Activated CD4-positive, alpha-beta T cell treated with anti-CD3 and anti-CD28 coated beads for 48 hours (primary cell): ENCODE results near the gene FAM184A.
"Not testable (repeated sequence)": the region's sequence is repeated elsewhere in the genome, so short reads cannot be mapped to it uniquely, and the experiment has no call there.

Experiments used
- DNase-seq: peaks from one replicate; pipeline ENCODE4 v3.0.0-alpha.2; 2020

Gene FAM184A

DNA sequence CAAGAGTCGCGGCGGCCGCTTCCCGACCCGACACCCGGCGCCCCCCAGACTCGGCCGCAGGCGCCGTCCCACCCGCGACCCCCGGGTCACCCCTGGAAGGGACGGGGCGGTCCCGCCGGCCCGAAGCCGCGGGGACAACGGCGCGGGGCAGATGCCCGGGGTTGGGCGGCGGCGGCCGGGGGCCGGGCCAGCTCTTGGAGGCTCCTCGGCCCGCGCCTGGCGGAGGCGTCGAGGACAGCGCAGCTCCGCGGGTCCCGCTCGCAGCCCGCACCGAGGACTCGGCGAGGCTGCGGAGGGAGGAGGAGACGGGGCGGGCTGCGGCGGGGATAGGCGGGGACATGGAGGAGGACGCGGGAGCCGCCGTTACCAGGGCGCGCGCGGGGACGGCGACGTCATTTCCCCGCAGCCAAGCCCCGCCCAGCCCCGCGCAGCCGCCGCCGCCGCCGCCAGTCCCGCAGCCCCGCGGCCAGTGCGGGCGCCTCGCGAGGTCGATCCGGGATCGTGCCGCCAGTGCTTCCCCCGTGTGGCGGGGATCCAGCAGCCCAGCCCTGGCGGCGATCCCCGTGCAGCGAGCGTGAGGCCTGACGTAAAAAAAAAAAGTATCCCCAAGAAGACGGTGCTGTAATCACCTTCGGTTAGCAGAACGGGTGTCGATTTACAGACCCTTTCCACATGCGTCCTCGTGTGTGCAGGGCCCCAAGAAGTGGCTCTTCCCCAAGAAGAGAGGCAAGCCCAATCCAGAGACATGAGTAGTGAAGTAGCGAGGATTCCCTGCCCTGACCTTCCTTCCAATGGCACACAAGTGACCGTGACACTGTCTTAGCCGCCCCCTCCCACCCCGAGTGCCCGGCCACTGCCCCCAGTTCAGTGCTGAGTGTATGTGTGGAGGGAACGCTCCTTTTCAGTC lies at the start of gene FAM184A:
Gene FAM184A, minus strand, starts transcription at position 289 of the 907 bp plus-strand sequence. CDS start 365 bp downstream, outside the sequence.
- DNase-seq, result peak; percentile 75

DNA sequence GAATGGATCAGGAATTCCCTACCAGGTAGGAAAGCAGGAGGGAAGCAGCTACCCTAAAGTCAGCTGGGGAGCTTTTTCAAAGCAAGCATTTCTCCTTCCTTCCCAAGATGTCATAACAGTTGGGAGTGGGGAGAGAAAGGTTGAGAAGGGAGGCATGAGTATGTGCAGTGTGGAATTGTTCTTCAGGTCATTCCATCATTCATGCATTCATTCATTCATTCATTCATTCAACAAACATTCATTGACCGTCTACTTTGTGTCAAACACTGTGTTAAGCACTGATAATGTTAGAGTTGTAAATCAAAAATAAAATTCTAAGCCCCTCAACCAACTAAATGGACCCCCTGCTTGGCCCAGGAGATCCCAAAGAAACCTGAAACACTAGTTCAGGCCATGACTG lies 49.2 kb upstream of the FAM184A start:
- no peak for DNase-seq

GRCh38 chr6:119126826-119127225 lies 48.4 kb upstream of the FAM184A start:
- no peak for DNase-seq

DNA sequence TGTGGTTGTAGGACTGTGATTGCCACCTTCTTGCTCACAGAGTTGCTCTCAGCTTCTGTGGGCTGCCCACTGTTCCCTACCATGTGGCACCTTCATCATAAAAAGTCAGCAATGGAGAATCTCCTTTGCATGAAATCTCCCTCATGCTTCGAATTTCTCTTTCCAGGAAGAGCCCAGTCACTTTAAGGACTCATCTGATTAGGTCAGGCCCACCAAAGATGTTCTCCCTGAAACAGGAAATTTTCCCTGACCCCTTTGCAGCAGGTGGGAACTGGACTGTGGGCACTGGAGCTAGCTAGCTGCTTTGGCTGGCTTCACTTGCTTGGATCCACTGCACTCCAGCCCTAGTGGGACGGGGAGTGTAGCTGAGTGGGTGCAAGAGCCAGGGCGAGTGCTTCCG lies 47.7 kb upstream of the FAM184A start:
- DNase-seq, result no peak

- no peak for DNase-seq
Measured at GRCh38 chr6:119125576-119125975, 47.1 kb upstream of the FAM184A start.

GRCh38 chr6:119124079-119124824 lies 45.8 kb upstream of the FAM184A start:
- no peak for DNase-seq

DNA sequence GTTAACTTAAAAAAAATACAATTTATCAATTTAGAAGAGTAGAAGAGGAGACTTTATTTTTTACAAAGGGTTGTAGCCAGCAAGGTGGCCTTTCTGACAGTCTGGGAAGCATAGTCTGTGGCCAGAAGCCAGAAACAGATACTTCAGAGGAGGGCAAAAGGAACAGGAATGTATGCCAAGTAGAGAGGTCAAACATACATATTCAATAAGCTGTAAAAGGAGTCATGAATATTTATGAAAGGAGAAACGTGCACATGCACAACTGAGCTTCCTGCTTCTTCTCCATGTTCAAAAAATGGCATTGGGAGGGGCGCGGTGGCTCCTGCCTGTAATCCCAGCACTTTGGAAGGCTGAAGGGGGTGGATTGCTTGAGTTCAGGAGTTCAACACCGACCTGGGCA lies 43.9 kb upstream of the FAM184A start:
- DNase-seq, result no peak

DNA sequence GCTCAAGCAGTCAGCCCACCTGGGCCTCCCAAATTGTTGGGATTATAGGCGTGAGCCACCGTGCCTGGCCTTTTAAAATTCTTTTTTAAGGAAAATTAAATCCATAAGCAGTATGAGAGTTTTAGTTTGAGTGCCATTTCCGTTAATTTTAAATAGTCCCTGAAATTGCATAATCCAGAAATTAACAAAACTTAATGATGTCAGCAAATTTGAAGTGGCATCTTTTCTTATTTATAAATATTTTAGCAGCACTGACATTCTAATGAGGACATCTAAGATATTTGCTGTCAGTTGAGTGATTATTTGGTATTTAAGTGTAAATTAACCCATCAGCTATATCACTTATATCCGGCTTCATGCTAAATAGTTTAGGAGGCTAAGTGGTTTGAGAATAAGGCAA lies 42.9 kb upstream of the FAM184A start:
- DNase-seq, result no peak

DNA sequence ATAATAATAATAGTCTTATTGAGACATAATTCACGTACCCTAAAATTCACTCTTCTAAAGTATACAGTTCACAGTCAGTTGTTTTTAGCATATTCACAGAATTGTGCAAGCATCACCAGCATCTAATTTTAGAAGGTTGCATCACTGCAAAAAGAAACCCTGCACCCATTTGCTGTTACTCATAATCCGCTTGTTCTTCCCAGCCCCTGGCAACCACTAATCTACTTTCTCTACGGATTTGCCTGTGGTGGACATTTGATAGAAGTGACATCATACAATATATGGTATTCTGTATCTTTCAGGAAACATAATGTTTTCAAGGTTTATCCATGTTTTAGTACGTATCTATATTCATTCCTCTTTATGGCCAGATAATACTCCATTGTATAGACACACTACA lies 41.5 kb upstream of the FAM184A start:
- DNase-seq, result no peak

GRCh38 chr6:119119062-119119461 lies 40.6 kb upstream of the FAM184A start:
- not testable (repeated sequence) for DNase-seq

DNA sequence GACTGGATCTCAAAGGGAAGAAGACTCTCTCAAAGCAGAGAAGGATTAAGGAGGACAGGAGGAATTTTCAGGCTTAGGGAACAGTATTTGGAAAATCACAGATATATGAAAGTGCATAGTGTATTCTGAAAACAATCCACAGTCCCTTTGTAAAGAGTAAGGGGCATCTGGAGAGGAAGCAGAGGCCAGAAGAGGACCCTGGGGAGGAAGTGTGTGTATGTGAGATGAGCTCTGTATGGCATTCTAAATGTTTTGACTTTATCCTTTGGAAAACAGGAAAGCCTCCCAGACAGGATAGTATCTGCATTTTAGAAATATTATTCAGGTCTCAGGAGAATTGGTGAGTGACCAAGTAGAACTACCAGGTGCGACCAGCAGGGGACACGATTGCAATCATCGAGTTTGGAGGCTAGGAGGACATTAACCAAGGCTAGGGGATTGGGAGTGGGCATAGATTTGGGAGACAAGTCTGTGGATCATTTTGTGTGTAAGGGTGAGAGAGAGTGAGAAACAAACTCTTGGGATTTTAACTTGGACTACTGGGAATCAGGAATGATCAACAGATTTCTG lies 38.3 kb upstream of the FAM184A start:
- DNase-seq, result peak; percentile 44

DNA sequence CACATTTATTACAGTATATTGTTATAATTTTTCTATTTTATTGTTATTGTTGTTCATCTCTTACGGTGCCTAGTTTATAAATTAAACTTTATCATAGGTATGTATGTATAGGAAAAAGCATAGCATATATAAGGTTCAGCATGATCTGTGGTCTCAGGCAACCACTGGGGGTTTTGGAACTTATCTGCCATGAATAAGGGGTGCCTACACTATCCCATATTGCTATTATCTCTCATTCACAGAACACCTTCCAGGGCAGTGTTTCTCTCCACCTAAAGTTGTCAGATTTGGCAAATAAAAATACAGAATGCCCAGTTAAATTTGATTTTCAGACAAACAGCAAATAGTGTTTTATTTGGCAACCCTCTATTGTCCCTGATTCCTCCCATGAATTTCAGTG lies 35.5 kb upstream of the FAM184A start:
- no peak for DNase-seq

- DNase-seq, result no peak
Measured at GRCh38 chr6:119112812-119113530, 34.5 kb upstream of the FAM184A start.

- peak; percentile 44 for DNase-seq
Measured at GRCh38 chr6:119110601-119111548, 32.4 kb upstream of the FAM184A start.

GRCh38 chr6:119109654-119110325 lies 31.3 kb upstream of the FAM184A start:
- no peak for DNase-seq

DNA sequence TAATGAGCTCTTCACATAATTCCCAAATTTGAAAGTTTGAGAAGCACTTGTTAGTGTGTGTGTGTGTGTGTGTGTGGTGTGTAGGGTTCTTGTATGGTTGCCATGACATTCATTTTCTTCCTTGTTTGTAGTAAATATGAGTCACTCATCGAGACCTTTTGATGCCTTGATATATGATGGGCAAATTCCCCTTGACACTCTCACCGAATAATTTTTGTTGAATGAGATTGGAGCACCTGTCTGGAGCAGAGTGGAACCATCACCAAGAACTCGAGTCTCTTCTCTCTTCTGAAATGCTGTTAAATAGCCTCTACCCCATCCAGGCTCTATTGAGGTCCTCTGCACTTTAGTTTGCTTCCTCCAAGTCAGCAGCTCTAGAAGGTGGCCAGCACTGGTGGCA lies 29.6 kb upstream of the FAM184A start:
- no peak for DNase-seq

- peak; percentile 37 for DNase-seq
Measured at GRCh38 chr6:119105282-119105681, 26.8 kb upstream of the FAM184A start.

GRCh38 chr6:119102901-119103300 lies 24.4 kb upstream of the FAM184A start:
- DNase-seq, result no peak

DNA sequence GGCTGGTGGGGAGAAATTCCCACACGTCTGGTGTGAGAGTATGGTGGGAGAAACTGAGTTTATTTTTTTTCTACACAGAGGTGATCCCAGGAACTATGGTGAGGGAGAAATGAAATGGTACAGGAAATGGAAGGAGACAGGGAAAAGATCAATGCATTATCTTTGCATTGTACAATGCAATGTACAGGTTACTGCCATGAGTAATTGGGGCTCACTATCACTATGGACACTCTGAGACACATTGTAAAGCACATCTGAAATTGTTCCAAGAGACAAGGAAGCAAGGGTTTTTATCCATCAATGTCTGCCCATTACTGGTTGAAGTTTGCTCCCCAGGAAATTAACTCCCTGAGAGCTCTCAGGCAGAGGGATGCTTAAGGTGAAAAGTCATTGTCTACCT lies 21.7 kb upstream of the FAM184A start:
- DNase-seq, result no peak

GRCh38 chr6:119097815-119098361 lies 19.4 kb upstream of the FAM184A start:
- peak; percentile 29 for DNase-seq
